Stimulated activated CD4-positive, alpha-beta T cell treated with anti-CD3 and anti-CD28 coated beads, Interleukin-2, amount 100 ng/mL, for 24 hours (primary cell): ENCODE results near the gene PRKCE.
"Not testable (repeated sequence)": the region's sequence is repeated elsewhere in the genome, so short reads cannot be mapped to it uniquely, and the experiment has no call there.

Experiments
- DNase-seq, 2 donors: peaks; one replicate each; pipeline ENCODE4 v3.0.0-alpha.2; 2020

Gene PRKCE

DNA sequence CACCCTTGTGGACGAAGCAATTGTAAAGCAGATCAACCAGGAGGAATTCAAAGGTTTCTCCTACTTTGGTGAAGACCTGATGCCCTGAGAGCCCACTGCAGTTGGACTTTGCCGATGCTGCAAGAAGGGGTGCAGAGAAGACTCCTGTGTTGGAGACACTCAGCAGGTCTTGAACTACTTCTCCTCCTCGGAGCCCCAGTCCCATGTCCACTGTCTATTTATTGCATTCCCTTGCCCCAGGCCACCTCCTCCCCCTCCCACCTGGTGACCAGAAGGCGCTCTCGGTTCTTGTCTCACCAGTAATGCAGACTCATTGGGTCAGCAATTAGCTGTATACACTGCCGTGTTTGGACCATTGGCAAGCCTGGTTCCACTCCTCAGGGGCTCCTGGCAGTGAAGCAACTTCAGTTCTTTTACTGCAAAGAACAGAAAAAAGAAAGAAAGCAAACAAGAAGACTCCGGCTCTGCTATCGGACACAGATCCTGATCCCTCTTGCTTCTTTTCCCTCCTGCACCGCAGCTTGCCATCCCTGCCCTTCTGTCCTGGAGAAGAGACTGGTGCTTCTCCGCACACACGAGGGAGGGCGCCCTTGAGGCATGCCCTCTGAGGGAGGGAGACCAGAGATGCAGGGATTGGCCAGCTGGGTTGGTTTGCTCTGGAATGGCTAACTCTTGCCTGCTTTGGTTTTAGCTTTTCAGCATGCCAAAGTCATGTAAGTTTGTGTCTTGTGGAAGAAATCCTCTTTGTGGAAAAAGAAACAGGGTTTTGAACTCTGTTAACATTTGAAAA, 533.5 kb downstream of the PRKCE start:
- DNase-seq, result no peak

DNA sequence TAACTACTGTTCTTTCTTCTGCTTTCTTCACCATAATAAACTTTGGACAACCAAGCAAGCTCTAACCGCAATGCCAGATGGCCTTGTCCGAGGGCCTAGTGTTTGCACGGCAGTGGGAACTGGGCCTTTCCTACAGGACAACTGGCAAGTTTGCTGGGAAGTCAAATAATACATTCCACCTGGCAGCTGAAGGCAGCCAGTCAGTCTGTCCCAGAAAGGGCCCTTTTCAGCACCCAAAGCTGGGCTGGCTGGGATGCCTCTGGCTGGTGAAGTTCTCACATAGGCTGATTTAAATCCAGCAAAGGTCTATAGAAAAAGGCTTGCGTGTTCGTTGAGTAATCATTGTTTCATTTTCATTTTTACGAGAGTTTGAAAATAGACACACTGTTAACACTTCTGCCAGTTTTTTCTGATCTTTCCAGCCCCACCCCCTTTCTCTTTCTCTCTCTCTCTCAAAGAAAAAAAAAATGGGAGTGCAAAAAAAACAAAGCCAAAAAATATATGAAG, 535.7 kb downstream of the PRKCE start:
- DNase-seq, result peak; percentile 37

DNA sequence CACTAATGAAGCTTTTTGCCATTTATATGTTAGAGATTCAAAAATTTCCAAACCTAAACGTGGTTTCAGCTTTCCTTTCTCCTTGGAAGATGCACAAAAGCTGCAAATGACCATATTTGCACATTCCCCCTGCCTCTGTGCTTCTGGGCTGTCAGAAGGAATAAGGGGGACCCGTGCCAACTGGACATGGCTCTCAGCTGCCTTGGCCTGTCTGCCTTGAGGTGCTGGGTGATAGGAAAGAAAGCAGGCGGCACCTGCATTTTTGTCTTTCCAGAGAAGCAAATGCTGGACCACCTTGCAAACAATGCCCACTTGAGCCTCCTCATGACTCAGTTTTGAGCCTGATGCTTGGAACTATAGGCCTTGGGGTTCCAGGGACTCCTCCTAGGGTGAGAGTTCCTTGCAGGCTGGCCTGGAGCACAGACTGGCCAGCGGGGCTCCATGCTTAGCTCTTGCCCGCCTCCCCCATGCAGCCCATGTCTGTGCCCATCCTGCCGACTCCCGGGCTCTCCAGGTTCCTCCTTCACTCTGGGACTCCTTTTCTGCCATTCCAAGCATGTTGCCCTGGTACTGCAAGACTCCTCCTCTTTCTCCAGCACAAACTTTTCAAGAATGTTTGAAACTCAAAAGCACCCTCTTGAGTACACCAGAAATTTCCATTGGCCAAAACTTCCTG, 536.7 kb downstream of the PRKCE start:
- DNase-seq, result no peak

DNA sequence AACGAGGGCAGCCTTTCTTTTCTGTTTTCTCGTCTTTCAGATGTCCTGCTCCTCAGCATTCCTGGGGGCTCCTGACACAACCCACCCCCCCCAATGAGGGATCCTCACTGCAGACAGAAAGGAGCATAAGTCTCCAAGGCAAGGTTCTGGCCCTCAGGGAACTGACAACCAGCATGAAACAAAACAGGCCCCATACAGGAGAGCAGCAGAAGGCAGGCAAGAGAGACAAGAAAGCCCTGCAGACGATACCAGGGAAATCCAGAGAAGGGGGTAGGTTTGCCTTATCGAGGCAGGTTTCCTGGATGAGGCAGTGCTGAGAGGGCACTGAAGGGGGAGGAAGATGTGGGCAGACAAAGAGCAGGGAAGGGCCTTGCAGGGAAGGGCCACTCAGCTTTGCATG, 541.9 kb downstream of the PRKCE start:
- no peak for DNase-seq

DNA sequence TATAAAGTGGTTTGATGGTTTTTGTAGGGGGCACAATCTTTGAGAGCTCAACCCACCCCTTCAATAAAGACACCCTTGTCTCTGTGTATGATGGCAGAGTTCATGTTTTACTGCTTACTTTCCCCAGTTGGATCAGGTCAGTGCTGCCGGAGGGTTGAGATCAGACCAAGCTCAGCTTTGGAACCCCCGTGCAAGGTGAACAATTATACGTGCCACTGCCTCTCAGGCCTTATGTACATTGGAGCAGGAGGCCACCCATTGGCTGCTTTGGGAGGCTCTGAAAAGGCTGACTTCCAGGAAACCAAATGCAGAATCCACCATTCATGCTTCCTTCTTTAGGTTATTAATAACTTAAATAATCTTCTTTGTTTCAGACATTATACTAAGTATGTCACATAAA, 542.4 kb downstream of the PRKCE start:
- DNase-seq, result no peak

DNA sequence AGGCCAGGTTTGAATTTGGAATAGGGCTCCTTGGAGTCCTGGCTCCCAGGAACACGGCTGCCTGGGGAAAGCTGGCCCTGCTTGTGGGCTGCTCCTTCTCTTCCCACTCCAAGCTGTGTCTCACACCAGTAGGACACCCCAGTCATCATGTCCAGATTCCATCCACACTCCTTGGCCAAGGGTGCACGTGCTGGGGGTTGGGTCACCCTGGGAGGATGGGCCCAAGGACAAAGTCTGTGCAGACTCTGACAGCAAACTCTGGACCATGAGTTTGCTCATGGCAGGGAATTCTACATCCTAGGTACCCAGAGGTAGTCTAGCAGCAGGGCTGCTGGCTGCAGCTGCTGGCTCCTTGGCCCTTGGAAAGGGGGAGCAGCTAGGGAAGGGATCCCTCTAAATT, 543.4 kb downstream of the PRKCE start:
- no peak for DNase-seq

DNA sequence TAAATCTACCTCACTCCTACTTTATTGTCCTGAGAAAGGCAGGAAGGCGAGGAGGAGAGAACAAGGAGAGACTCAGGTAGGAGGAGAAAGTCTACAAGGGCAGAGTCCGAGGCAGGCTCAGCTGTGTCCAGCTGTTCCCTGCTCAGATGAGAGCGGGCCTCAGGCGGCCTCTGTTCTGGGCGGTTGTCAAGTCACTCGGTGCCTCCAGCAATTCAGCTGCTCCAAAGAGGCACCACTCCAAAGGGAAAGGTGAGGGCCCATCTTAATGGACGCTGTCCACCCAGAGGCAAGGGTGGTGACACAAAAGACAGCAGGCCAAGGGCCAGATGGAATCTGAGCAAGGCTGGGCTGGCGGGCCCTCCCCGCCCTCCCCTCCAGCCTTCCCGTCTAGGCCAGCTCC, 544.3 kb downstream of the PRKCE start:
- no peak for DNase-seq

DNA sequence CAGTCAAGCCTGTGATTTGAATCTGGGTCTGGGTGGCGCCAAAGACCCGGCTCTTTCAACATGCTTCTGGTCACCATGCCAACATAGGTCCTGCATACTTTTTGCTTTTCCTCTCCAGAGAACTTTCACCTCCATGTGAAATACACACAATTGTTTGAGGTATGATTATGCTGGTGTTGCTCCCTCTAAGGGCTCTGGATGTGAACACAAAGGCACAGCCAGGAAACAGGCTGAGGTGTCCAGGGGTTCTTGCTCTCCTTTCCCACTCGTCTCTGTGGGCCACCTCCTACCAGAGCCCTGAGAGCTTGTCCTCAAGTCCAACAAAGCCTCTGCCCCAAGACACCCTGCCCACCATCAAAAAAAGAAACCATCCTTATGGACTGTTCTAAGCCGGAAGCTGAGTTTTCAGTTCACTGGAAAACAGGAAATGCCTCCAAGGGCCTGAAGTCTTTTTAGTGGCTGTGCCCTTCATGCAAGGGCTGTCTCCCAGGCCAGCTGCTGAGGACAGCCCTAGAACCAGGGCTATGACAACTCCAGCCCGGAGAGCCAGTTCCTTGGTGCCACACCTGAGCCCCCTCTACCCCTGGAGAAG, 545.5 kb downstream of the PRKCE start:
- DNase-seq, result no peak

DNA sequence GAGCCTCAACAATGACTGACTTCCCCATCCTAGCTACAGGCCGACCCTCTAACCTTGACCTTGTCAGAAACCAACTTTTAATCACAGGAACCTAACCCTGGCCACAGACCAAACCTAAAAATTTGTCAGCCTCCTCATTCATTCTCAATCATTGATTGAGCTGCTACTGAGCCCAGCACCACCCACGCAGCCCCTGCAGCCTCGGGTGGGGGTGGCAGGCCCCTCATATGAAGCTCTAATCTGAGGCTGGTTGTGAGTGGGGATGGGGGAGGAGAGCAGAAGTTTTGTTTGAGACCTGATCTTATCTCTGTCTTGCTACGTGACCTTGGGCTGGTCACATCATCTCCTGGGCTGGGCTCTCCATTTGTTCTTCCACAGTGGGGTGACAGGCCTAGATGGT, 546.2 kb downstream of the PRKCE start:
- DNase-seq, result no peak

DNA sequence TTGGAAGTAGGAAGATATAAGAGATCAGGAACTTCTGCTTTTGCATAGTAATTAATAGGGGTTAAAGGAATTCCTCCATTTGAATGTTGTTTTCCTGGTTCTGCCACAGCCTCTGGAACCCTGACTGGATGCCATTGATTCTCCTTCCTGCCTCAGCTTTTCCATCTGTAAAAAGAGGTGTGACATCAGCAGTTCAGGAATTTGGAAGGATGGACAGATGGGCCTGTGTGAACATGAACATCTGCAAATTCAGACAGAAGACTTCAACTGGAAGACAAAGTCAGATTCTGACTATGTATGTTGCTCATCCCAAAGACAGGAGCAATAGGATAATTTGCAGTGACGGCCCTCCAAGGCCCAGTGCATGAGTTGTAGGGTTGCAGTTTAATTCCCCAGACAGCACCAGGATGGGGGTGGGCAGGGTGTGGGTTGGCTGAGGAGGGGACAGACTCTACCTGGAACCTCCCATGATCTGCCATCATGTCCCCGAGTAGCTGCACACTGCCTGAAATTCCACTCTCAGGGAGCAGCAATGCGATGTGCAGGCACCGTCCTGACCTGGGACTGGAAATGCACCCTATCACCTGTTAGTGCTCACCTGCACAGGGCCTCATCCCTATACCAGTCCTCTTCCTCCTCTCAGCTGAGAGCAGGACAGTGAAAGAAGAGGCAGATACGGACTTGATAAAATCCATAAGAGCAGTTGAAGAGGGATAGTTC, 546.8 kb downstream of the PRKCE start:
- no peak for DNase-seq

DNA sequence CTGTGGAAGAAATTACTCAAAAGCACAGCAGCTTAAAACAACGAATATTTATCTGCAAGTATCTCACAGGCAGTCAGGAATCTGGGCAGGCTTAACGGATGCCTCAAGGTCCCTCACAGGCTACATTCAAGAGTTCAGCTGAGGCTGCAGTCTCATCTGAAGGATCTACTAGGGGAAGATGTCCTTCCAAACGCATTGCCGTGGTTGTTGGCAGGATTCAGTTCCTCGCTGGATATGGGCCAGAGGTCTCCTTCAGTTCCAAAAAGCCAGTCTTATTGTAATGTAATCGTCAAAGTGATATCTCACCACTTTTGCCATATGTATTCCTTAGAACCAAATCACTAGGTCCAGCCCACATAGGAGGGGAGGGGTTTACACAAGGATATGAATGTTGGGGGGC, 547.5 kb downstream of the PRKCE start:
- DNase-seq, result no peak

DNA sequence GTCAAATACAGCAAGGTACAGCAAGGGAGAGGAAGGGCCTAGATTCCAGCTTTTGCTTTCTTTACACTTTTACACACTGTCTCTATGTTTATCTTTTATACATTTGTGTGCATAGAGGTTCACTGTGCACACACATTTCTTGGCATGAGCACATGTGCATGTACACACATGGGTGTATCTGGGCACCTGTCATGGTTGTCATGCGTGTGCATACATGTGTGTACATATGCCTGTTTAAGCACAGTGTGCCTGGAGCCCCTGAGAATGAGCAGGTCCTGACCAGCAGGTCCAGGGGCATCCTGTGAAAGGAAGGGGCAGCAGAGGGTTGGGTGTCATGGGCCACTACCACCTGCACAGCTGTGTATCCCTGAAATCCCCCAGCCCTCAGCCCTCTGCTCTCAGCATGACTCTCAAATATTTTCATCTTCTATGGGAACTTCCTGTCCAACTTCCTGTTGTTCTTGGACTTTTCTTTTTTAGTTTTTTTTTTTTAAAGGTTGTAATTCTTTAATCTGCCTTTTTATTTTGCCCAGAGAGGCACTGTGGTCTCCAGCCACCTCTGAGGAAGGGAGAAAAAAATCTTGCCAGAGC, 548.7 kb downstream of the PRKCE start:
- no peak for DNase-seq

DNA sequence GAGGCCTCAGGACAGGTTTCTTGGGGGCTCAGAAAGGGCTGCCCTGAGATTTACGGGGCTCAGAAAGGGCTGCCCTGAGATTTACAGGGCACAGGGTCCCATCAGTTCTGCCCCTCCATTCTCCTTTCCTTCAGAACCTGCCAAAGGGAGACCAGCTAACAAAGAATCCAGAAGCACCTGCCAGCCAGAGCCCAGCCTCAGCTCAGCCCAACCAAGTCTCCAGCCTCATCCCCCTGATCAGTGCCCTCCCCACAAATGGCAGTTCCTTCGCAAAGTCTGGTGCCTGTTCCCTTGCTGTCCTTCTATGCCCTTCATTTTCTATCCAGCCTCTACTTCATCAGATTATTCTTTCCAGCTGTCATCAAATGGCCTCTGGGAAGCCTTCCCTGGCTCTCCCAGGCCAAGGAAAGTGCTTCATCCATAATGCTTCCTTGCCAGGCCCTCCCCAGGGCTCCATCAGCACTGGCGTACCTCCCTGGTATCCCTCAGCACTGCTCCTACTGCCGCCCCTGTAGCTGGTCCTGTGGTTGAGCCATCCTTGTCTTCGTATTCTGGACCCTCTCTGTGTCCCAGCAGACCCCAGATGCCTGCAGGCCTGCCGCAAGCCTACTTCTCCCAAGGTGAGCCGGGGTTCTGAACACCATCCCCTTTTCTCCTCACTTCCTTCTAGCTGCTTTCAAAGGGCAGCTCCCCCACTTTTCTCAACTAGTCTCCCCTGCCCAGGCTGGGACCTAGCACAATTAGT, 549.6 kb downstream of the PRKCE start:
- no peak for DNase-seq

DNA sequence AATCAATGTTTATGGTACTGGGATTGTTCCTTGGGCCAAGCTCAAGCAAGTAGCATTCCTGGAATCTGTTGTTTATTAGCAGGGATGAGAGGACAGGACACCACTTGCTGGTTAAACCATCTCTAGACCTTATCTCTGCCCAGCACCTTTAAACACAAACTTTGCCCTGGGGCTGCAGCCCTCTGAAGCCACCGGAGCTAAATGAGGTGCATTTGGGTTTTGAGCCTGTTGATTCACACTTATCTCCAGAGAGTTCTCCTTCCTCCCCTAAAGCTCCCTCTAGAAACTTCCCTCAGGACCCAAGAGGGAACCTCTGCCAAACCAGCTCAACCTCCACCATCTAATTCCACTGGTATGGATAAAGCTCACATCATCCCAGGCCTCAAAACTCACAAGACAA, 551.0 kb downstream of the PRKCE start:
- no peak for DNase-seq

DNA sequence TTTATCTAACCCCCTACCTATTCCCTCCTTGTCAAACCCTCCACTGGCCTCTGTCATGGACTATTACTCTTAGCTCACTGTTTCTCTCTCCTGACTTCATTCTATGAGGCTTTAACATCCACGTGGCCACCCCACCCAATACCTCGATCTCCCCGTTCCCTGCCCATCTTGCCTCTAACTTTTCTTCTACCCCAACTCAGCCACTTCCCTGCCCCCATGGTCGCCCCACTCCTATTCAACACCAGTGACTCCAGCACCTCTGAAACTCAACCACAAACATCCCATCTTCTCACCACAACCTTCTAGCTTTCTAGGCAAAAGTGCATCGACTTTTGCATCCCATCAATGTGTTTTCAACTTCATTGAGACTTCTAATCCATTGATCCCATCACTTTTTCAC, 551.5 kb downstream of the PRKCE start:
- DNase-seq, result no peak

DNA sequence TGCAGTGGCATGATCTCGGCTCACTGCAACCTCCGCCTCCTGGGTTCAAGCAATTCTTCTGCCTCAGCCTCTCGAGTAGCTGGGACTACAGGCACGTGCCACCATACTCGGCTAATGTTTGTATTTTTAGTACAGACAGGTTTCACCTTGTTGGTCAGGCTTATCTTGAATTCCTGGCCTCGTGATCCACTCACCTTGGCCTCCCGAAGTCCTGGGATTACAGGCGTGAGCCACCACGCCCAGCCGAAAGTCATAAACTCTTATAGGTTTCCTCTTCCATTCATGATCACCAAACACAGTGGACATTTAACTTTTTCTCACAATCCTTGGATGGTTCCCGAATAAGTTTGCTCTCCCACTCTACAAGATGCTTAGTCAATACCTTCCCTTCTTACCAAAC, 552.2 kb downstream of the PRKCE start:
- not testable (repeated sequence) for DNase-seq

DNA sequence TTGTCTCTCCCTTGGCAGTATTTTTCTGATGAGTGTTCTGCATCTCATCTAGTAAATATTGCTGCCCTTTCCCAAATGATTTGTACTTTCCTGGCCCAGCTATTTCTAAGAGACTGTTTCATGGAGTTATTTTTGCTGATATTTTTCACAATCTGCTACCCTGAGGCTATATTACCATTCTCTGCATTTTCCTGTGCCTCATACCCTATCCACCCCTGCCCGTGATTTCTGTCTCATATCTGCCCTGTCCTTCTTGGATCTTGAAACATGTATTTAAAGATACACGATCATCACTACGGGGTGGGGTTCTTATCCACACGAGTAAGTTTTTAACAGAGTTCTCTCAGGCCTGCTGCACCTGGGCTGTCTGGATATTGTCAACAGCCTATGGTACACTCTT, 556.1 kb downstream of the PRKCE start:
- no peak for DNase-seq

DNA sequence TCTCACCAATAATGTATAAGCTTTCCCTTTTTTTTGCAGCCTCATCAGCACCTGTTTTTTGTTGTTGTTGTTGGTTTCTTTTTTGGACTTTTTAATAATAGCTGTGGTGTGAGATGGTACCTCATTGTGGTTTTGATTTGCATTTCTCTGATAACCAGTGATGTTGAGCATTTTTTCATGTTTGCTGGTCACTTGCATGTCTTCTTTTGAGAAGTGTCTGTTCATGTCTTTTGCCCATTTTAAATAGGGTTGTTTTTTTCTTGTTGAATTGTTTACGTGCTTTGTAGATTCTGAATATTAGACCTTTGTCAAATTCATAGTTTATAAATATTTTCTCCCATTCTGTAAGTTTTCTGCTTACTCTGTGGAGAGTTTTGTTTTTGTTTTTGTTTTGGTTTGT, 557.3 kb downstream of the PRKCE start:
- no peak for DNase-seq

DNA sequence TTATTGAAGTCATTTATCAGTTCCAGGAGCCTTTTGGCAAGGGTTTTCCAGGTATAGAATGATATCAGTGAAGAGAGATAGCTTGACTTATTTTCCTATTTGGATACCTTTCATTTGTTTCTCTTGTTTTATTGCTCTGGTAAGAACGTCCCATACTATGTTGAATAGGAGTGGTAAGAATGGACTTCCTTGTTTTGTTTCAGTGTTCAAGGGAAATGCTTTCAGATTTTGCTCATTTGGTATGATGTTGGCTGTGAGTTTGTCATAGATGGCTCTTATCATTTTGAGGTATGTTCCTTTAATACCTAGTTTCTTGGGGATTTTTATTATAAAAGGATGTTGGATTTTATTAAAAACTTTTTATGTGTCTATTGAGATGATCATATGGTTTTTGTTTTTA, 558.6 kb downstream of the PRKCE start:
- DNase-seq, result no peak

DNA sequence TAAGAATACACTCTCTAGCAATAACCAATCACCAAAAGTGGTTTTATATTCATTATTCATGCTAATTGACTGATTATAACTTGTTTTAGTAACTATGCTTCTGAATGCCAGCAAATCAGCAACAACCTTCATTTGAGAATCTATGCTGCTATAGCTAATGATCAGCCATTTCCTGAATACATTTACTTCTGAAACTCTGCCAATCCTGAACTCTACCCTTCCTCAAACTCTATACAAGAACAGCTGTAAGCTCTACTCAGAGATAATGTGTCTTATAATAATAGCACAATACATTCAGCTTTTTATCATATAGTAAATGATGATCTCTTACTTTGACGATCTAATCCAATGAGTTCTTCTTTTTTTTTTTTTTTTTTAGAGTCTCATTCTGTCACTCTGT, 560.0 kb downstream of the PRKCE start:
- no peak for DNase-seq

DNA sequence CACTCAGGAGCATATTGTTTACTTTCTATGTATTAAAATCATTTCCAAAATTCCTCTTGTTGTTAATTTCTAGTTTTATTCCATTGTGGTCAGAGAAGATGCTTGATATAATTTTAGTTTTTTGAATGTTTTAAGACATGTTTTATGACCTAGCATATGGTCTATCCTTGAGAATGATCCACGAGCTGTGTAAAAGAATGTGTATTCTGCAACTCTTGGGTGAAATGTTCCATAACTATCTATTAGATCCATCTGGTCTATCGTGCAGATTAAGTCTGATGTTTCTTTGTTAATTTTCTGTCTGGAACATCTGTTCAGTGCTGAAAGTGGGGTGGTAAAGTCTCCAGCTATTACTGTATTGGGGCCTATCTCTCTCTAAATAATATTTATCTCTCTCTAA, 562.4 kb downstream of the PRKCE start:
- no peak for DNase-seq

DNA sequence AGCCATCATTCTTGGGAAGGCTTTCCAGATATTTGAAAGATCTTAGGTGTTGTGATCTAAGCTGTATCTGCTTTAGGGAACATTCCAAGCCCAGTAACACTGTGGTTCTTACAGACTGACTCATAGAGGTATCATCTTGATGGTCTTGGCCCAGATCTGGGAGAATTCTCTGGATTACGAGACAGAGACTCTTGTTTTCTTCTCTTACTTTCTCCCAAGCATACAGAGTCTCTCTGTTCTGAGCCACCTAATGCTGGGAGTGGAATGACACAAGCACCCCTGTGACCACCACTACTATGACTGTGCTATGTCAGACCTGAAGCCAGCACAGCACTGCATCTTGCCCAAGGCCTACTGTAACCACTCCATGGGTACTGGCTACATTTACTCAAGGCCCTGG, 564.7 kb downstream of the PRKCE start:
- DNase-seq, result no peak
